VCaP (cell line): ENCODE results near the gene SPACA9.

Experiments
- H3K27ac ChIP-seq: fragments of 450-650 bp; 2 replicates; pipeline ENCODE4 v1.5.1; 2017
- TF ChIP-seq, protein P1 (sequence below): fragments of 450-650 bp; conservative IDR thresholded peaks from 2 replicates; pipeline ENCODE4 v1.5.1; 2017; ENCODE audit warnings: mild to moderate bottlenecking, moderate library complexity

The SPACA9 gene

DNA sequence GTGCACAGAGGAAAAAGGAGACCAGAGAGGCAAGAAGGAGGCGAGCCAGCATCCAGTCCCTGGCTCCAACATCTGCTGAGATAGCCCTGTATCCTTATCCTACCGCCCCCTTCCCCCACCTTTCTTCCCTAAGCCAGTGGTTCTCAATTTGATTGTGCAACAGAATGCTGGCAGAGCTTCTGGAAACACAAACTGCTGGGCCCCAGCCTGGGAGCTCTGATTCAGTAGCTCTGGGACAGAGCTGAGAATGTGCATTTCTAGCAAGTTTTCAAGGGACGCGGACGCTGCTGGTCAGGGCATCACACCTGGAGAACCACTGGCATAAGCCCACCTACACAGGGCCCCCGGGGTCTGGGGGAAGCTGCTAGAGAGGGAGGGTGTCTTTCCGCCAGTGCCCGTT lies 21.7 kb upstream of the SPACA9 start:
- TF ChIP-seq, protein P1, sequence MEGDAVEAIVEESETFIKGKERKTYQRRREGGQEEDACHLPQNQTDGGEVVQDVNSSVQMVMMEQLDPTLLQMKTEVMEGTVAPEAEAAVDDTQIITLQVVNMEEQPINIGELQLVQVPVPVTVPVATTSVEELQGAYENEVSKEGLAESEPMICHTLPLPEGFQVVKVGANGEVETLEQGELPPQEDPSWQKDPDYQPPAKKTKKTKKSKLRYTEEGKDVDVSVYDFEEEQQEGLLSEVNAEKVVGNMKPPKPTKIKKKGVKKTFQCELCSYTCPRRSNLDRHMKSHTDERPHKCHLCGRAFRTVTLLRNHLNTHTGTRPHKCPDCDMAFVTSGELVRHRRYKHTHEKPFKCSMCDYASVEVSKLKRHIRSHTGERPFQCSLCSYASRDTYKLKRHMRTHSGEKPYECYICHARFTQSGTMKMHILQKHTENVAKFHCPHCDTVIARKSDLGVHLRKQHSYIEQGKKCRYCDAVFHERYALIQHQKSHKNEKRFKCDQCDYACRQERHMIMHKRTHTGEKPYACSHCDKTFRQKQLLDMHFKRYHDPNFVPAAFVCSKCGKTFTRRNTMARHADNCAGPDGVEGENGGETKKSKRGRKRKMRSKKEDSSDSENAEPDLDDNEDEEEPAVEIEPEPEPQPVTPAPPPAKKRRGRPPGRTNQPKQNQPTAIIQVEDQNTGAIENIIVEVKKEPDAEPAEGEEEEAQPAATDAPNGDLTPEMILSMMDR, result no peak
- H3K27ac ChIP-seq, result no peak overlapping the region

DNA sequence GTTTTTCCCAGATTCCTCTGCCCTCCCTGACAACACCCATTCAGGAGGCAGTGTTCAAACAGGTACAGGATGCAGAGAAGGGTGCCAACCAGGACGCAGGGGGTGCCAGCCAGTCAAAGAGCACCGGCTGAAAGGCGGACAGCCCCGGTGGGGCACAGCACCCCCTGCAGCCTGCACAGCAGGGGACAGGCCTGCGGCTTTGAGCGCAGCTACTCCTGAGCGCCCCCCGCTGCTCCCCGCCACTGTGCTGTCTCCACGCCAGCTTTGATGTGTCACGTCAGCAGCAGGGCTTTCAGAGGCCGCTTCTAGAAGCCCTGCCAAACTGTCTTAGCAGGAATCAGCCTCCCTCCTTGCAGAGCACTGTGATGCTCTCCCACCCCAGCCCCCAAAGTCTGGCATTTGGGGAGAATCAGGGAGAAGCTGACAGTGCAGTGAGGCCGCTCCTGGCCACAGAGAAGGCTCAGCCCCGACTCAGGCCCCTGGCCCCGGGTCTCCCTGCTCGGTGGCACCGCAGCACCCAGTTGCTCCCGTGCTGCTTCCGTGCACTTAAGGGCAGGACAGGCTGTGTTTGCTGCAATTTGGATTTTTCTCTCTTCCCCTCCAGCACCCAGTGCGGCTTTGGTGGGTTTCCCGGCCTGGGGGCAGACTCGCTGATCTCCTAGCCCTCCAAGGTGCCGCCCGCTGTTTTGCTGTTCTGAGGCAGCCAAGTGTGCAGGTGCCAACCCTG lies 20.9 kb upstream of the SPACA9 start:
- no peak overlapping the region for H3K27ac ChIP-seq
- TF ChIP-seq, protein P1, result no peak

DNA sequence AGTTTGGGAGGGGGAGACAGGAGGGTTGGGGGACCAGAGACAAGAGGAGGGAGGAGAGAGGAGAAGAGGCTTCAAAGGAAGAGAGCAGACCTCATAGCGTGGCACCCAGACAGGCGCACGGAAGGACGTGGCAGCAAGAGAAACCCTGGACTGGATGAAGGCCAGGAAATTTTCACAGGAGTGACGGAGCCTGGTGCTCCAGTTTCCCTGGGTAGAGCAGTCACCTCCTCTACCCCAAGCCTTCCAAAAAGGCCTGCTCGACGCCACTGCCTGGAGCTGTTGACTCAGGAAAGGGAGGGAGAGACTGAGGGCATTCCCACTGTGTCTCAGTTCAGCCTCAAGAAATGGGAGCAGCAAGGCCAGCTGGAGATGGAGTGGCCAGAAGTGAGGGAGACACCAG lies 19.9 kb upstream of the SPACA9 start:
- TF ChIP-seq, protein P1, result no peak
- H3K27ac ChIP-seq, result no peak overlapping the region

DNA sequence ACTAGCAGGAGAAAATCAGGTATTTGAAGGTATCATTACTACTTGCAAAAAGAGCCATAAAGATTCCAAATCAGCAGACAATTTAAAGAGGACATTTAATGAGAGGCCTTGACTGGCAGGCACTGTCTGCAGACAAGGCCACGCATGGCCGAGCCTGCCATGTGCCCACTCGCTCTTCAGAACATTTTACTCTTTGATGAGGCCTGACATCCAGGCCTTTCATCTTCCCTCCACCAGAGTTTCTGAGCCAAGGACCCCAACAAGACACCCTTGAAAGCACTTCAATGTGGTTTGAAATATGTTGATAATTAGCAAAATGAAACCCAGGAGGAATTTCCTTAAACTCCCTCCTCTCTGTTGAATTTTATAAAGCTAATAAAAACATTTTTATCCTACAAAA lies 17.0 kb upstream of the SPACA9 start:
- no peak overlapping the region for H3K27ac ChIP-seq
- TF ChIP-seq, protein P1, result no peak

DNA sequence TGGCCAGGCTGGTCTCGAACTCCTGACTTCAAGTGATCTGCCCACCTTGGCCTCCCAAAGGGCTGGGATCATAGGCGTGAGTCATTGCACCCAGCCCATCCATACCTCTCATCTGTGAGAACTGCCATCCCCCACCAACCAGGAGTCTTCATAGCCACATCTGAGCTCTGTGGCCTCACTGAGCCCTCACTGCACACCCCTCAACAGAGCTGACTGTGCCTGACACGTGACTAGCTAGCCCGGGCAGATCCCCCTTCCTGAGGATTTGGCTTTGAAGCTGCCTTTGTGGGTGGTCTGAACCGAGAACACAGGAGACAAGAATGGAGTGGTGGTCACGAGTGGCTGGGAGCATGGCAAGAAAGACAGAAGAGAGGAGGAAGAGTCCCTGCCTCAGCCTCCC lies 16.2 kb upstream of the SPACA9 start:
- TF ChIP-seq, protein P1, result no peak
- H3K27ac ChIP-seq, result no peak overlapping the region

DNA sequence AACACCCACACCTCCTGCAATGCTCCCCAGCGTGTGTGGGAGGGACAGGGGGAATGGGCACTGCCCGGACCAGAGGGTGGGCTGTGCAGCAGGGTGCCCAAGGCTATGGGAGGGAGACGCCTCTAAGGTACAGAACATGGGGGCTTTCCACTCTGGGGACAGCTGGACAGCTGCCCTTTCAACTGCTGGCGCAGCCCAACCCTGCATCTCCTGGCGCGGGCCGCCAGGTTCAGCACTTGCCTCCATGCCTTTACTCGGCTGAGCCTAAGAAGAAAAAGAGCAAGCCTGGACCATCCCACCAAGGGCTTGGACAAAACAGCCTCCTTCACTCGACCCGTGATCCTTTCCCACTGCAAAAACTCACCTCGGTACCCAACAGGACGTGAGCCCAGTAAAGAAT lies 15.6 kb upstream of the SPACA9 start:
- H3K27ac ChIP-seq, result no peak overlapping the region
- TF ChIP-seq, protein P1, result no peak

DNA sequence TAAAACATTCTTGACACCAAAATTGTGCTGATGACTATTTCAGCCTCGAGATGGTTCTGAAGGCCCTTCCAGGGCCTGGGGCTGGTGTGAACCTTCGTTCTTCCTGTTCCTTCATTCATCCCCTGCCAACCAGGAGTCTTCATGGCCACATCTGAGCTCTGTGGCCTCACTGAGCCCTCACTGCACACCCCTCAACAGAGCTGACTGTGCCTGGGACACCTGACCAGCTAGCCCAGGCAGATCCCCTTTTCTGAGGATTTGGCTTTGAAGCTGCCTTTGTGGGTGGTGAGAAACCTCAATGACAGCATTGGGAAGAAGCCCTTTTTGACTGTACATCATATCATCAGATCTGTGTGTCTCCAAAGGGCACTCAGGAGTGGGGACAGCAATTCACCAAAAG lies 14.4 kb upstream of the SPACA9 start:
- H3K27ac ChIP-seq, result no peak overlapping the region
- TF ChIP-seq, protein P1, result no peak
